Glutamatergic neuron (in vitro differentiated cells): ENCODE results near the gene ARMC12. TPM values are rescaled to one million over a fixed set of nuclear protein-coding genes. Genes with fewer than 3 reads are reported as not detected.

Experiments
- DNase-seq: peaks from one replicate; pipeline ENCODE4 v3.0.0; 2022
- H3K27ac Mint-ChIP-seq: one replicate; pipeline ENCODE4 v1.8.0; 2020; ENCODE audit warnings: mild to moderate bottlenecking, mixed read lengths, inconsistent platforms; ENCODE audit not compliant: unreplicated experiment
- H3K27me3 Mint-ChIP-seq: one replicate; pipeline ENCODE4 v1.8.0; 2020; ENCODE audit warnings: mild to moderate bottlenecking, moderate library complexity, mixed read lengths, inconsistent platforms; ENCODE audit not compliant: unreplicated experiment
- H3K36me3 Mint-ChIP-seq: one replicate; pipeline ENCODE4 v1.8.0; 2020; ENCODE audit warnings: mild to moderate bottlenecking, mixed read lengths, inconsistent platforms; ENCODE audit not compliant: unreplicated experiment
- H3K4me1 Mint-ChIP-seq: one replicate; pipeline ENCODE4 v1.8.0; 2020; ENCODE audit warnings: mild to moderate bottlenecking, low read depth, mixed read lengths, inconsistent platforms; ENCODE audit not compliant: unreplicated experiment
- H3K4me3 Mint-ChIP-seq: one replicate; pipeline ENCODE4 v1.8.0; 2020; ENCODE audit warnings: mild to moderate bottlenecking, mixed read lengths, inconsistent platforms; ENCODE audit not compliant: unreplicated experiment
- H3K9me3 Mint-ChIP-seq: one replicate; pipeline ENCODE4 v1.8.0; 2020; ENCODE audit warnings: mild to moderate bottlenecking, moderate library complexity, mixed read lengths, inconsistent platforms; ENCODE audit not compliant: unreplicated experiment
- total RNA-seq: library from RNA; stranded (reverse); fragmentation: NEBNext Ultra II Directional; extraction: Animal tissue kit (Norgen Biotek cat#: 25700); gene quantifications from one replicate; pipeline ENCODE4 v1.2.1, GENCODE V29; 2021; ENCODE audit not compliant: unreplicated experiment
- TF ChIP-seq, protein P1 (sequence below): fragments of 200-600 bp; sonication (generic); IDR thresholded peaks from one replicate; pipeline ENCODE4 v1.5.0; 2021; ENCODE audit not compliant: partially characterized antibody, unreplicated experiment

Gene ARMC12
- total RNA-seq, 1 donor from 2014 or later: 2.6 TPM

GRCh38 chr6:35735452-35735851 lies 1.4 kb upstream of the ARMC12 start:
- TF ChIP-seq, protein P1, sequence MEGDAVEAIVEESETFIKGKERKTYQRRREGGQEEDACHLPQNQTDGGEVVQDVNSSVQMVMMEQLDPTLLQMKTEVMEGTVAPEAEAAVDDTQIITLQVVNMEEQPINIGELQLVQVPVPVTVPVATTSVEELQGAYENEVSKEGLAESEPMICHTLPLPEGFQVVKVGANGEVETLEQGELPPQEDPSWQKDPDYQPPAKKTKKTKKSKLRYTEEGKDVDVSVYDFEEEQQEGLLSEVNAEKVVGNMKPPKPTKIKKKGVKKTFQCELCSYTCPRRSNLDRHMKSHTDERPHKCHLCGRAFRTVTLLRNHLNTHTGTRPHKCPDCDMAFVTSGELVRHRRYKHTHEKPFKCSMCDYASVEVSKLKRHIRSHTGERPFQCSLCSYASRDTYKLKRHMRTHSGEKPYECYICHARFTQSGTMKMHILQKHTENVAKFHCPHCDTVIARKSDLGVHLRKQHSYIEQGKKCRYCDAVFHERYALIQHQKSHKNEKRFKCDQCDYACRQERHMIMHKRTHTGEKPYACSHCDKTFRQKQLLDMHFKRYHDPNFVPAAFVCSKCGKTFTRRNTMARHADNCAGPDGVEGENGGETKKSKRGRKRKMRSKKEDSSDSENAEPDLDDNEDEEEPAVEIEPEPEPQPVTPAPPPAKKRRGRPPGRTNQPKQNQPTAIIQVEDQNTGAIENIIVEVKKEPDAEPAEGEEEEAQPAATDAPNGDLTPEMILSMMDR: no peak
- H3K4me3 Mint-ChIP-seq: no peak overlapping the region
- no peak overlapping the region for H3K27ac Mint-ChIP-seq
- H3K27me3 Mint-ChIP-seq: peaks cover 2% of the 10 kb centered on the region
- no peak for DNase-seq
- peaks cover 25% of the 10 kb centered on the region for H3K4me1 Mint-ChIP-seq
- H3K36me3 Mint-ChIP-seq: no peaks in the 10 kb centered on the region
- H3K9me3 Mint-ChIP-seq: peaks cover 6% of the 10 kb centered on the region

DNA sequence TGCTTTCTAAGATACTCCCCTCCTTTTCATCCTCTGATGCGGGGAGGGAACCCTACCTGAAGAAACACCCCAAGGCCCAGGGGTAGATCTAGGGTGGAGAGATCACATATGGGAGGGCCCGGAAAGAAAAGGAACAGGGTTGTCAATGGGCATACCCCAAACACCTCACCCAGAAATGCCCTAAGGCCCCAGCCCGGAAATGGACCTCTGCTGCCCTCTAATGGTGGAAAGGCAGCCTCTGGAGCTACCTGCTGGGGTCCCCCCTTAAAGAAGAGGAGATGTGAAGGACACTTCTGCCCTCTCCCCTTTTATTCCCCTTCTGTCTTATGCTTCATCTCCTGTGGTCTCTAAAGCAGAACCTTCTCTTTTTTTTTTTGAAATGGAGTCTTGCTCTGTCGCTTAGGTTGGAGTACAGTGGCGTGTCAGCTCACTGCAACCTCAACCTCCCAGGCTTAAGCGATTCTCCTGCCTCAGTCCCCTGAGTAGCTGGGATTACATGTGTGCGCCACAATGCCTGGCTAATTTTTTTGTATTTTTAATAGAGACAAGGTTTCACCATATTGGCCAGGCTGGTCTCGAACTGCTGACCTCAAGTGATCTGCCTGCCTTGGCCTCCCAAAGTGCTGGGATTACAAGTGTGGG lies 458 bp upstream of the ARMC12 start:
- peaks cover 2% of the 10 kb centered on the region for H3K27me3 Mint-ChIP-seq
- no peak overlapping the region for H3K27ac Mint-ChIP-seq
- peaks cover 23% of the 10 kb centered on the region for H3K4me1 Mint-ChIP-seq
- peak; percentile 86 for DNase-seq
- H3K36me3 Mint-ChIP-seq: no peaks in the 10 kb centered on the region
- H3K9me3 Mint-ChIP-seq: peaks cover 3% of the 10 kb centered on the region
- no peak overlapping the region for H3K4me3 Mint-ChIP-seq
- TF ChIP-seq, protein P1: peak; percentile 81

DNA sequence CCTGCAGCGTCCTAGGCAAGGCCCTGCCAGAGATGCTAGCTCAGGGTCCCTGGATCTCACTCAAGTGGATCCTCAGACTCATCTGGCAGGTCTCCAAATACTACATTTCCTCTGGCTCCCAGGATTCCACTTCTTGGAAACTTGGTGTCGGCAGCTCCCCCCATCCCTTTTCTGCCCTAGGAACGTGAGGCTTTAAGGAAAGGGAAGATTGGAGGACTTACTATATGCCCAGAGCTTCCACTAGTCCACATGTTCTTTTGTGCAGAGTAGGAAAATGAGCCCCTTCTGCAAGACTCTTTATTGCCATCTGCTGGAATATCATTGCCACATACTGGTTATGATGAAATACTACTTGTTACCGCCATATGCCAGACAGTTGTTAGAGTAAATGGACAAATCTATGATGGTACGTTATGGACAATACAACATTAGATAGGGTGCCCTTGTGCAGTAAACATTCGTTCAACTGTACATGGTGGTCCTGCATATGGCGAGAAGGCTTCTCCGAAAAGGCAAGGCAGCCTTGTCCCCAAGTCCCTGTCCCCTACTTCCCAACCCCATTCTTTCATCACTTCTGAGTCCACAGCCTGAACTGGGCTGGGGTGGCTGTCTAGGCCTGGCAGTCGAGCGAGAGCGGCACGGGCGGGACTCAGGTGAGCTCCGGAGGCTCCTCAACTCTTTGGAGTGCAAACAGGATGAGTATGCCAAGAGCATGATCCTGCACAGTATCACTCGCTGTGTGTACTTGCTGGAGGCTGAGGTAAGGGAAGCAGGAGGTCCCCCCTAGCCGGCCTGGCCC lies 780 bp downstream of the ARMC12 start:
- Mint-ChIP-seq H3K4me1 (peaks cover 18% of the 10 kb centered on the region), H3K36me3 (no peaks in the 10 kb centered on the region), H3K27me3 (peaks cover 2% of the 10 kb centered on the region), H3K27ac (peak overlapping the region; percentile 73), H3K9me3 (peaks cover 1% of the 10 kb centered on the region), H3K4me3 (peak overlapping the region; percentile 17)
- TF ChIP-seq, protein P1: peak; percentile 65
- no peak for DNase-seq

DNA sequence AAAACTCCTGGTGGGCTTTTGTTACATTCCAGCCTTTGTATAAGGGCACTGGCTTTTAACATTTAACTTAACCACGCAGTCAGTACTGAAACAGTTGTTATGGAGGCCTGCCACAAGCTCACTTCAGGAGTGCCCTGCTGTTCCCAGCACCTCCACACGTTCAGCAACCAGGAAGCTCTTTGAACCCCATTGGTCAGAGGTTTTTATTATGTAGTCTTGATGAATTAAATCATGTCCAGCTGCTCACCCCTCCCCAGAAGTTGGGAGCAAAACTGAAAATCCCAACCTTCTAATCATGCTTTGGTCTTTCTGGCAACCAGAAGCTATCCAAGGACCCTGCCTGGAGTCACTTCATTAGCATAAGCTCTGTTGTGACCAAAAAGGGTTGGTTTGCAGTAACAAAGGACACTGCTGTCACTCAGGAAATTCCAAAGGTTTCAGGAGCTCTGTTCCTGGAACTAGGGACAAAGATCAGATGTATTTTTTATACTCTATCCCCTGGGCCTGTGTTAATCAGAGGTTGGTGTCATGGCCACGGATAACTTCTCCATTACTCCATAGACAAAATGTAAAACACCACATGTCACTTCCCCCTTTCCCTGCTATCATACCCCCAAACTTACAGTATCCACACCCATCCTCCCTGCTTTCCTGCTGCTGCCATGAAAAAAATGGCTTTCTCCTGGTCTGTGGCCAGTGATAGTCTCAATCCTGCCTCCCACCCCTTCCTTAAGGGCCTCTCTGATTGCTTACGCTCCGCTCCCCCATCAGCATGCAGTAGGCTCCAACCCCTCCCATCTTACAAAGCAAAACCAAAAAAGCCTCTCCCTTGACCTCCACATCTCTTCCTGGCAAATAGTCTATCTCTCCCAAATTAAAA lies 3.1 kb downstream of the ARMC12 start:
- Mint-ChIP-seq H3K4me1 (peaks cover 17% of the 10 kb centered on the region), H3K27me3 (no peaks in the 10 kb centered on the region), H3K36me3 (no peaks in the 10 kb centered on the region), H3K9me3 (peaks cover 1% of the 10 kb centered on the region), H3K4me3 (no peak overlapping the region), H3K27ac (no peak overlapping the region)
- TF ChIP-seq, protein P1: no peak
- DNase-seq: no peak
